GM19455 (cell line): ENCODE data around the gene ROR1.

ENCODE experiments used
- ATAC-seq: cut with Tn5 transposase; IDR thresholded peaks from one replicate; pipeline ENCODE4 v1.9.1; 2021; ENCODE audit not compliant: unreplicated experiment

ROR1 gene

GRCh38 chr1:64043976-64044375, 270.2 kb downstream of the ROR1 start:
- no peak for ATAC-seq

- ATAC-seq = no peak
These were observed 272.4 kb downstream of the ROR1 start for GRCh38 chr1:64046243-64046642.

GRCh38 chr1:64046891-64047290, 273.1 kb downstream of the ROR1 start:
- ATAC-seq = no peak

GRCh38 chr1:64047549-64047996, 273.8 kb downstream of the ROR1 start:
- ATAC-seq = no peak

GRCh38 chr1:64049900-64050540, 276.2 kb downstream of the ROR1 start:
- ATAC-seq = no peak

GRCh38 chr1:64050601-64051000, 276.8 kb downstream of the ROR1 start:
- ATAC-seq = no peak

GRCh38 chr1:64051796-64052195, 278.0 kb downstream of the ROR1 start:
- ATAC-seq = no peak

- no peak for ATAC-seq
These were observed 279.0 kb downstream of the ROR1 start for GRCh38 chr1:64052777-64053176.

- ATAC-seq = no peak
These were observed 281.5 kb downstream of the ROR1 start for GRCh38 chr1:64055310-64055709.

- ATAC-seq = no peak
These were observed 285.7 kb downstream of the ROR1 start for GRCh38 chr1:64059556-64059955.

GRCh38 chr1:64060611-64061302, 286.9 kb downstream of the ROR1 start:
- ATAC-seq = no peak

- no peak for ATAC-seq
These were observed 287.8 kb downstream of the ROR1 start for GRCh38 chr1:64061430-64062104.

- ATAC-seq = no peak
These were observed 288.7 kb downstream of the ROR1 start for GRCh38 chr1:64062529-64062928.

GRCh38 chr1:64062941-64063581, 289.2 kb downstream of the ROR1 start:
- ATAC-seq = no peak

- ATAC-seq = no peak
These were observed 291.8 kb downstream of the ROR1 start for GRCh38 chr1:64065571-64065970.

- no peak for ATAC-seq
These were observed 298.4 kb downstream of the ROR1 start for GRCh38 chr1:64072089-64072793.

- ATAC-seq = no peak
These were observed 299.9 kb downstream of the ROR1 start for GRCh38 chr1:64073705-64074104.

GRCh38 chr1:64074767-64075166, 300.9 kb downstream of the ROR1 start:
- no peak for ATAC-seq

GRCh38 chr1:64077281-64077940, 303.6 kb downstream of the ROR1 start:
- ATAC-seq = no peak

- ATAC-seq = no peak
These were observed 307.2 kb downstream of the ROR1 start for GRCh38 chr1:64080941-64081562.
